CD14-positive monocyte (primary cell): ENCODE measurements around the gene CDH12. TPM values are rescaled to one million over a fixed set of nuclear protein-coding genes. Genes with fewer than 3 reads are reported as not detected.

Experiments
- DNase-seq, 3 donors: peaks; one replicate each; pipeline ENCODE4 v3.0.0-alpha.2; 2011 to 2022
- H2AFZ ChIP-seq: 2 replicates; pipeline ENCODE4 v1.6.0; 2012; ENCODE audit warnings: mild to moderate bottlenecking, low read depth, low read length, inconsistent platforms; ENCODE audit not compliant: insufficient read depth, poor library complexity, severe bottlenecking
- H3K27ac ChIP-seq, 2 donors: 1 replicate in 1 of 2; 2 replicates in 1 of 2; pipeline ENCODE4 v1.5.1; 2012 to 2013; ENCODE audit warnings: low read length in 2 of 2, control low read depth in 1 of 2, inconsistent platforms in 1 of 2, low read depth in 1 of 2, mild to moderate bottlenecking in 1 of 2
- H3K27me3 ChIP-seq, 2 donors: one replicate each; pipeline versions ENCODE4 v1.6.0 to v1.6.1; 2011 to 2013; ENCODE audit warnings: low read length in 2 of 2; ENCODE audit not compliant: control insufficient read depth in 2 of 2, insufficient read depth in 2 of 2
- H3K36me3 ChIP-seq, 2 donors: replicated peaks in 1 of 2; 1 replicate in 1 of 2; 2 replicates in 1 of 2; pipeline versions ENCODE4 v1.5.1 to v1.6.1; 2012 to 2013; ENCODE audit warnings: low read length in 2 of 2, control low read depth in 1 of 2, inconsistent platforms in 1 of 2, mild to moderate bottlenecking in 1 of 2; ENCODE audit not compliant: insufficient read depth in 2 of 2, control insufficient read depth in 1 of 2
- H3K4me1 ChIP-seq, 2 donors: 1 replicate in 1 of 2; 2 replicates in 1 of 2; pipeline versions ENCODE4 v1.5.1 to v1.6.1; 2012 to 2013; ENCODE audit warnings: low read length in 2 of 2, control low read depth in 1 of 2, inconsistent platforms in 1 of 2, mild to moderate bottlenecking in 1 of 2, moderate library complexity in 1 of 2; ENCODE audit not compliant: insufficient read depth in 2 of 2, control insufficient read depth in 1 of 2
- H3K4me2 ChIP-seq: replicated peaks from 2 replicates; pipeline ENCODE3; 2012; ENCODE audit warnings: low read length, moderate library complexity, mild to moderate bottlenecking; ENCODE audit not compliant: poor library complexity, severe bottlenecking; ENCODE audit errors: extremely low read depth
- H3K4me3 ChIP-seq, 3 experiments: fragments of 200-600 bp in 1 of 3; sonication (generic) in 1 of 3; replicated peaks in 1 of 3; 1 replicate in 2 of 3; 2 replicates in 1 of 3; pipeline ENCODE4 v1.5.1; 2011 to 2013; ENCODE audit warnings: low read length in 3 of 3, mild to moderate bottlenecking in 3 of 3, control low read depth in 2 of 3, low read depth in 2 of 3, inconsistent platforms in 1 of 3, moderate library complexity in 1 of 3
- H3K79me2 ChIP-seq: 2 replicates; pipeline ENCODE4 v1.6.0; 2012; ENCODE audit warnings: mild to moderate bottlenecking, control low read depth, inconsistent platforms, low read length, moderate library complexity; ENCODE audit not compliant: insufficient read depth
- H3K9ac ChIP-seq: 2 replicates; pipeline ENCODE4 v1.6.0; 2017; ENCODE audit warnings: low read length, mild to moderate bottlenecking; ENCODE audit not compliant: insufficient read depth, poor library complexity, severe bottlenecking
- H3K9me3 ChIP-seq, 2 donors: replicated peaks in 1 of 2; 1 replicate in 1 of 2; 2 replicates in 1 of 2; pipeline versions ENCODE4 v1.5.1 to v1.6.1; 2012 to 2013; ENCODE audit warnings: low read length in 2 of 2, control low read depth in 1 of 2; ENCODE audit not compliant: control insufficient read depth in 1 of 2, insufficient read depth in 1 of 2
- H4K20me1 ChIP-seq: 2 replicates; pipeline ENCODE4 v1.6.0; 2012; ENCODE audit warnings: mild to moderate bottlenecking, low read length, control low read depth, moderate library complexity; ENCODE audit not compliant: insufficient read depth
- H3K27ac Mint-ChIP-seq, 7 donors: one replicate each; pipeline ENCODE4 v1.8.0; 2020; ENCODE audit warnings: mild to moderate bottlenecking in 7 of 7, mixed read lengths in 7 of 7, moderate library complexity in 6 of 7, inconsistent platforms in 2 of 7
- H3K27me3 Mint-ChIP-seq, 3 donors: one replicate each; pipeline ENCODE4 v1.8.0; 2021 to 2022; ENCODE audit warnings: low read depth in 3 of 3, mild to moderate bottlenecking in 3 of 3, mixed read lengths in 3 of 3, moderate library complexity in 3 of 3, inconsistent platforms in 1 of 3
- H3K36me3 Mint-ChIP-seq, 2 donors: one replicate each; pipeline ENCODE4 v1.8.0; 2020; ENCODE audit warnings: mixed read lengths in 2 of 2, inconsistent platforms in 1 of 2, mild to moderate bottlenecking in 1 of 2
- H3K4me1 Mint-ChIP-seq: one replicate; pipeline ENCODE4 v1.8.0; 2020; ENCODE audit warnings: mild to moderate bottlenecking, mixed read lengths
- H3K4me3 Mint-ChIP-seq, 2 donors: one replicate each; pipeline ENCODE4 v1.8.0; 2020; ENCODE audit warnings: mild to moderate bottlenecking in 2 of 2, mixed read lengths in 2 of 2, moderate library complexity in 1 of 2
- H3K9me3 Mint-ChIP-seq, 7 donors: one replicate each; pipeline ENCODE4 v1.8.0; 2020 to 2022; ENCODE audit warnings: mixed read lengths in 7 of 7, mild to moderate bottlenecking in 6 of 7, moderate library complexity in 6 of 7, inconsistent platforms in 2 of 7
- WGBS: methylation state at CpG from one replicate; pipeline ENCODE4 v1.1.5; 2013; ENCODE audit warnings: missing lambda C conversion rate; ENCODE audit not compliant: insufficient coverage; 5-methylcytosine and 5-hydroxymethylcytosine counted together
- intact Hi-C, 2 donors: fragments of 100-400 bp; cut with micrococcal nuclease; formaldehyde crosslinking; loops; one replicate each; pipeline versions ENCODE4 v1.15.0 to v1.15.1; 2023
- polyA plus RNA-seq, 3 donors: library from polyadenylated mRNA; depleted of rRNA in 1 of 3; unstranded in 2 of 3; stranded (reverse) in 1 of 3; fragments of 300-500 nt in 2 of 3; fragments of >200 nt in 1 of 3; fragmentation: Illumina TruSeq in 2 of 3; gene quantifications; 1 replicate in 2 of 3; 2 replicates in 1 of 3; pipeline ENCODE4 v1.2.3, GENCODE V29; 2012 to 2021
- TF ChIP-seq, protein P1 (sequence below): fragments of 200-600 bp; IDR thresholded peaks from one replicate; pipeline ENCODE4 v1.8.0; 2022; ENCODE audit warnings: antibody characterized with exemption, mild to moderate bottlenecking

CDH12 gene
- polyA plus RNA-seq, 3 donors, result not detected

GRCh38 chr5:21701317-21701716, 1151.8 kb downstream of the CDH12 start:
- H3K9me3 ChIP-seq, result peaks cover 0 to 3% of the 10 kb centered on the region in 2 donors
- no peak overlapping the region for H3K4me3 Mint-ChIP-seq
- peaks cover 0 to under 1% (median 0%) of the 10 kb centered on the region in 3 donors for H3K27me3 Mint-ChIP-seq
- TF ChIP-seq, protein P1, sequence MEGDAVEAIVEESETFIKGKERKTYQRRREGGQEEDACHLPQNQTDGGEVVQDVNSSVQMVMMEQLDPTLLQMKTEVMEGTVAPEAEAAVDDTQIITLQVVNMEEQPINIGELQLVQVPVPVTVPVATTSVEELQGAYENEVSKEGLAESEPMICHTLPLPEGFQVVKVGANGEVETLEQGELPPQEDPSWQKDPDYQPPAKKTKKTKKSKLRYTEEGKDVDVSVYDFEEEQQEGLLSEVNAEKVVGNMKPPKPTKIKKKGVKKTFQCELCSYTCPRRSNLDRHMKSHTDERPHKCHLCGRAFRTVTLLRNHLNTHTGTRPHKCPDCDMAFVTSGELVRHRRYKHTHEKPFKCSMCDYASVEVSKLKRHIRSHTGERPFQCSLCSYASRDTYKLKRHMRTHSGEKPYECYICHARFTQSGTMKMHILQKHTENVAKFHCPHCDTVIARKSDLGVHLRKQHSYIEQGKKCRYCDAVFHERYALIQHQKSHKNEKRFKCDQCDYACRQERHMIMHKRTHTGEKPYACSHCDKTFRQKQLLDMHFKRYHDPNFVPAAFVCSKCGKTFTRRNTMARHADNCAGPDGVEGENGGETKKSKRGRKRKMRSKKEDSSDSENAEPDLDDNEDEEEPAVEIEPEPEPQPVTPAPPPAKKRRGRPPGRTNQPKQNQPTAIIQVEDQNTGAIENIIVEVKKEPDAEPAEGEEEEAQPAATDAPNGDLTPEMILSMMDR, result no peak
- H3K4me3 ChIP-seq, result no peak overlapping the region
- H4K20me1 ChIP-seq, result no peaks in the 10 kb centered on the region
- no peaks in the 10 kb centered on the region for H3K36me3 ChIP-seq
- DNase-seq, result no peak
- H3K27me3 ChIP-seq, result no peaks in the 10 kb centered on the region
- H3K4me1 Mint-ChIP-seq, result no peaks in the 10 kb centered on the region
- no peaks in the 10 kb centered on the region for H3K4me1 ChIP-seq
- no peaks in the 10 kb centered on the region for H3K36me3 Mint-ChIP-seq
- no peak overlapping the region for H3K27ac Mint-ChIP-seq
- WGBS, result no CpG with 5 or more reads among the region's 3 CpGs
- no peak overlapping the region for H3K9ac ChIP-seq
- no peaks in the 10 kb centered on the region for H3K79me2 ChIP-seq
- H3K9me3 Mint-ChIP-seq, result peaks cover 0 to 3% (median 1%) of the 10 kb centered on the region in 7 donors
- H2AFZ ChIP-seq, result no peak overlapping the region
- intact Hi-C loops, result no loop called here
- H3K4me2 ChIP-seq, result no peak overlapping the region
- H3K27ac ChIP-seq, result no peak overlapping the region
